NCI-H1105 (cell line): ENCODE data around the gene TOGARAM2.
"Not testable (repeated sequence)": the region's sequence is repeated elsewhere in the genome, so short reads cannot be mapped to it uniquely, and the experiment has no call there.

Experiments
- DNase-seq: peaks from one replicate; lab custom pipeline; 2025; lab: John Stamatoyannopoulos, UW

The TOGARAM2 gene

GRCh38 chr2:28977176-28977875 lies 3.8 kb upstream of the TOGARAM2 start:
- DNase-seq: no peak

GRCh38 chr2:28978001-28978400 lies 3.1 kb upstream of the TOGARAM2 start:
- DNase-seq: not testable (repeated sequence)

GRCh38 chr2:28978606-28979005 lies 2.5 kb upstream of the TOGARAM2 start:
- no peak for DNase-seq

GRCh38 chr2:28979041-28979440 lies 2.1 kb upstream of the TOGARAM2 start:
- no peak for DNase-seq

- peak; percentile 14 for DNase-seq
Observed at GRCh38 chr2:28979576-28980366, 1.3 kb upstream of the TOGARAM2 start.

GRCh38 chr2:28980368-28981015 lies 606 bp upstream of the TOGARAM2 start:
- no peak for DNase-seq

GRCh38 chr2:28981620-28982376 lies 700 bp downstream of the TOGARAM2 start:
- DNase-seq: no peak

- no peak for DNase-seq
Observed at GRCh38 chr2:28982381-28982950, 1.4 kb downstream of the TOGARAM2 start.

GRCh38 chr2:28986429-28986828 lies 5.3 kb downstream of the TOGARAM2 start:
- DNase-seq: no peak

GRCh38 chr2:28989973-28990372 lies 8.9 kb downstream of the TOGARAM2 start:
- DNase-seq: no peak

- no peak for DNase-seq
Observed at GRCh38 chr2:28990445-28990844, 9.3 kb downstream of the TOGARAM2 start.

- DNase-seq: no peak
Observed at GRCh38 chr2:28991021-28991420, 9.9 kb downstream of the TOGARAM2 start.

- DNase-seq: no peak
Observed at GRCh38 chr2:28991460-28991859, 10.4 kb downstream of the TOGARAM2 start.

- DNase-seq: no peak
Observed at GRCh38 chr2:28993206-28993960, 12.3 kb downstream of the TOGARAM2 start.

- DNase-seq: no peak
Observed at GRCh38 chr2:28994074-28994473, 13.0 kb downstream of the TOGARAM2 start.

- DNase-seq: no peak
Observed at GRCh38 chr2:28994679-28995078, 13.6 kb downstream of the TOGARAM2 start.

- DNase-seq: no peak
Observed at GRCh38 chr2:28995765-28996750, 15.0 kb downstream of the TOGARAM2 start.

GRCh38 chr2:28997237-28997846 lies 16.2 kb downstream of the TOGARAM2 start:
- DNase-seq: no peak
